Stimulated activated CD4-positive, alpha-beta T cell treated with anti-CD3 and anti-CD28 coated beads, Interleukin-2, amount 100 ng/mL, for 48 hours (primary cell): ENCODE data around the gene MFRP.

Source experiments
- DNase-seq, 2 donors: peaks; one replicate each; pipeline ENCODE4 v3.0.0-alpha.2; 2020

Gene MFRP

DNA sequence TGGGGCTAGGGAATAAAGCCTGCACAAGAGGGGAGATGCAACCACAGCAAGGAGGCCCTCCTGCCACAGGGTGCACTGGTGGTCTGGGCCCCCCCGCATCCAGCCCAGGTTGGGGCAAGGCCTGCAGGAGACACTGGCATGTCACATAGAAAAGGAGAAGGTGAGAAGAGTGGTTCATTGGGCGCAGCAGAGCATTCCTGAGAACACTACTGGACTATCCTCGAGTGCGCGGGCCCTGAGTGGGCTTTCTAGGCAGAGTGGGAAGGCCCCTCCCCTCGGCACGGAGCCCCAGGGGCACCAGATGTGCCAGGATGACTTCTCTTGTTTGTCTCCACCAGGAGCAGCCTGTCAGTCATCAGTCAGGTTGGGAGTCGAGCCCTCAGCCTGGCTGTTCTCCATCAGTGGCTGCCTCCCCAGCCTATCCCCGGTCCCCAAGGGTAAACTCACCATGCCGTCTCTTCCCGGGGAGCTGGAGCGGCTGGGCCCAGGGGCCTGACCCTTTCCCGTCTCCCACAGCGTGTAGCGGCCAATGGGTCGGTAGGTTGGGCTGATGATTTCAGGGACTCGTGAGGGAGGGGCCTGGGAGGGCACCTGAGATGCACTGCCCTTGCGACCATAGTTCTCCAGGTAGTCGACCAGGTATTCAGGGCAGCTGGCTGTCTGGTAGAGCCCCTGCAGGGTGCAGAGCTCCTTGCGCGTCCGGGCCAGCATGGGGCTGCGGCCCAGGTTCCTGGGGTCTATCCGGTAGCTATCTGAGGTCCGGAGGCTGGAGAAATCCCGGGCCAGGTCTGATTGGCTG lies 26.0 kb upstream of the MFRP start:
- no peak for DNase-seq

DNA sequence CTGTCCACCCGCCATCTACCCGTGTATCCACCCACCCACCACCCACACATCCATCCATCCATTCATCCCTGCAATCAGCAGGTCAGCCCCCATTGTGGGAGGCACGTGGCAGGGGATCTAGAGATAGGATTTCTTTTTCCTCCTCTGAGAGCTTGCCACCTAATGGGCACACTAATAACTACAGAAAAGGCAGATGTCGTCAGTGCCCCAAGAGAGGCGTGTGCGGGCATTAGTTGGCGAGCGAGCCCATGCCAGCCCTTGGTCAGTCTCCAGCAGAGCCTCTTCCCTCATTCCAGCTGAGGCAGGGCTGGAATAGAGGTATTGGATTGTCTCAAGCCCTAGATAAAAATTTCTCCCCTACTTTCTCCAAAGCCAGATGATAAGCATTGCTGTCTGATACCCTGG lies 25.3 kb upstream of the MFRP start:
- no peak for DNase-seq

DNA sequence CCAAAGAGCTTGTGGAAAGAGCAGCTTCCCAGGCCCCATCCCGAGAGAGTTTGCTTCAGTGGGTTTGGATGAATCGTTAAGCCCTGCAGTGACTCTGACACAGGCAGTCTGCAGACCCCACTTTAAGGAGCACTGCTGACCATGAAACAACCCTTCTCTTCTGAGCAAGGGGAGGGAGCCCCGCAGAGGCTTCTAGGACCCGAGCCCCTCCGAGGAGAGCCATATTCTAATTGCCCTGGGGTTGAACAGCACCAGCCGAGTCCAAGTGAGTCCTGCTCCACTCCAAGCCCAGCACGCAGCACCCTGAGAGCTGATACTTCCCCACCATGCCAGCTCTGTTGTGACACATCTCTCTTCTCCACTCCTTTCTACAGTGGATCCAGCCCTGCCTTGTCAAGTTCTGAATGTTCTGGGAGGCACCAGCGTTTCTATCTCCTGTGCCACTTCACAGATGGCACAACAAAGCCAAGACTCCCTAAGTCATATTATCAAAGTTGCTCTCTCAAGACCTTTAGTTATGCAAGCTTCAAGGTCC lies 24.6 kb upstream of the MFRP start:
- no peak for DNase-seq

DNA sequence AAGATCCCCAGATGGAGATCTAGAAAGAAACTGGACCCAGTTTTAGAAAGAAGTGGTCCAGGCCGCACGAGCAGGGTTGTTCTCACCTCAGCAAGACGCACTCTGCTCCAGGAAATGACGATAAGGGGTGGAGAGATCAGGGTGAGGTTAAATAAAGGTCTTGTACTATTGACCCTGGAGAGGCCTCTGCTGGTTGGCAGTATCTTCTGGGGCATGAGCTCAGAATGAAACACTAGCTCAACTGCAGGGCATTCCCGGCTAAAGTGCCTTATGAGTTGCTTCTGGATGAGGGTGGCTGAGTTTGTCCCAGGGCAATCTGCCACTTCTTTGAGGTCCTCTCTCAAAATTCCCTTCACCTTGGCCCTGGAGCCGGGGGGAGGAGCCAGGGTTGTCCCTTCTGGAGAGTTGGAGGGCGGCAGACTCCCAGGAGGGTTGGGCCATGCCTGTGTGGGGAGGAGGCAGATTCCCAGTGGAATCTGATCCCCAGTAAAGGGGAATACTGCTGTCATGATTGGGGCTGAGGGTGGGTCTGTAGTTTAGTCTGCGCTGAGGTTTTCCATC lies 24.1 kb upstream of the MFRP start:
- no peak for DNase-seq

DNA sequence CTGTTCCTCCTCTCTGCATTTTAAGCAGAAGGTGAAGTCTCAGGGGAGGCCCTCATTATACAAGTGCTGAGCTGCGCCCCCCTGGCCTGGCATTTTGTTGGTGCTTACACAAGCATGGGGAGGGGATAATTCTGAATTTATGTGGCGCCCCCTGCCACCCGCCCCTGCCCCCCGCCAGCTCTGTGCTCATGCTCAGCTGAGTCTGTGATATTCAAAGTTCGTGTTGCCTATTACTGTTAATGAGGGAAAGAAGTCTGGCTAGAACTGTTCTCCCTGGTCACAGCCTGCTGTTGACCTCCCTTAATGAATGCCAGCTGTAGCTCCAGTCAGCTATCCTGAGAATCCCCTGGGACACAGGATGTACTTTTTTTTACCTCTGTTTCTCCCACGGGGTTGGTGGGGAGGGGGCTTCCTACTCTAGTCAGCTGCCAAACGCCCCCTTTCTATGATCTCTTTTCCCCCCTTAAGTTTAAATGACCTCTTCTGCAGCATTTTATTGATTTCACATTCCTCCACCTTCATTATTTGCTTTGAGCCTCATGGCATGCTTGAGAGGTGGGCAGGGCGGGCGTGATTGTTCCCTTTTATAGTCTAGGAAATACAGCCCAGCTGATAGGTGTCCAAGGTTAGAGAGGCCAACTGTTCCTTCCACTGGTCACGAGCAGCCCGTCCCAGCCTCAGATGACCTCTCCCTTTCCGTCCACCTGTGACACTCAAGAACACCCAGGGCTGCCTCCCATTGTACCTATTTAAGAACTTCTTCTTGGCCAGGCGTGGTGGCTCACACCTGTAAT lies 22.8 kb upstream of the MFRP start:
- DNase-seq, result no peak

DNA sequence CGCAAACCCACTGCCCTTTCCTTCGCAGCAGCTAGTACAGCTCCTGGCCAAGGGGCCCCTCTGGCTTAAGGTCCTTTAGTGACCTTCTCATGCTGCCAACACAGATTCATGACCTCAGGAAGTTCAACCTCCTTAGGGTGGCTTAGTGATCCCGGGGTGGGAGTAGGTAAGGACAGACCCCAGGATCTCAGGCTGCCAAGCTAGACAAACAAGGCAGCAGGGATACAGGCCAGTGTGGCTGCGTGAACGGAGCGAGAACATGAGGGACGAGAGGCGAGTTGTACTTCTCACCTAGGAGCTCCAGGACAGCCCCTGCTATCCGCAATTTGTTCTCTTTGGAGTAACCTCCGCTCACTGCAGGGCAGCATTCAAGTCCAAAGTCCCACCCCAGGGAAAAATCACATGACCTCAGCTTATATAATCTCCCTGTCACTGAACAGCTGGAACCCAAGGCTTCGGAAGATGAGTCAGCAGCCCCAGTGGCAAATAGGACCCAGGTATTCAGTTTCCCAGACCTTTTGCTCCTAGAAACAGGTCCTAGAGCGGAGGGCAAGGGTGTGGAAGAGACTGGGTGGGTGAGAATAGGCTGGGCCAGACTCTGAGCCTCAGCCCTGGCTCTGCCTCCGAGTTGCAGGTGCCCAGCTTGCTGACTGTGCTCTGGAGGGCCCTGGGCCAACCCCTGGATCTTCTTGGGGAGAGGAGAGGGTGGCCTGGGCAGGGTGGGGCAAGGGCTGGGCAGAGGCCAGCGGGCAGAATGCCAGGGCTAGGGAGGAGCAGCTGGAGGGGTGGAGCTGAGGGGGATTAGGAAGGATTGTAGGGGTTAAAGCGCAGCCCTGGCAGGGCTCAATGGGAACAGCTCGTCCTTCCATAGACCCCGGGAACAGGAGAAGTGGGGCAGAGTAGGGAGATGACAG lies 21.9 kb upstream of the MFRP start:
- no peak for DNase-seq

DNA sequence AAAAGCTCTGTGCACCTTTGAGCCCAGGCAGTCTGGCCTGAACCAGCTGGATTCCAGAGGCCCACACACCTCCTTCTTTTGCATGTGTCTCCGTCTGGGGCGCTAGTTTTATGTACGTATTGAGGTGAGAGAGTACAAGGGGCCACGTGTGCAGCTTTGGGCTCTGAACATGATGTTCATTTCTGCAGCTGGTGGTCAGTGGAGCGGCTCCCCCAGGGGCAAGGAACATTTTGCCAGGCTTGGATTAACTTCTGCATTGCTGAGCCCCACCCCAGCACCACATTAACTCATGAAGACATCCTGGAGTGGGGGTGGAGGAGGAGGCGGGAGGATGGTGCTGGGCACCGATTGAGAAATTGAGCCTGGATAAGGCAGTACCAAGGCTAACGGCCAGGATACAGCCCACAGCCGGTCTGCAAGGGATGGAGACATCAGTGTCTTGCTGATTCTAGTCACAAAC lies 21.2 kb upstream of the MFRP start:
- no peak for DNase-seq

DNA sequence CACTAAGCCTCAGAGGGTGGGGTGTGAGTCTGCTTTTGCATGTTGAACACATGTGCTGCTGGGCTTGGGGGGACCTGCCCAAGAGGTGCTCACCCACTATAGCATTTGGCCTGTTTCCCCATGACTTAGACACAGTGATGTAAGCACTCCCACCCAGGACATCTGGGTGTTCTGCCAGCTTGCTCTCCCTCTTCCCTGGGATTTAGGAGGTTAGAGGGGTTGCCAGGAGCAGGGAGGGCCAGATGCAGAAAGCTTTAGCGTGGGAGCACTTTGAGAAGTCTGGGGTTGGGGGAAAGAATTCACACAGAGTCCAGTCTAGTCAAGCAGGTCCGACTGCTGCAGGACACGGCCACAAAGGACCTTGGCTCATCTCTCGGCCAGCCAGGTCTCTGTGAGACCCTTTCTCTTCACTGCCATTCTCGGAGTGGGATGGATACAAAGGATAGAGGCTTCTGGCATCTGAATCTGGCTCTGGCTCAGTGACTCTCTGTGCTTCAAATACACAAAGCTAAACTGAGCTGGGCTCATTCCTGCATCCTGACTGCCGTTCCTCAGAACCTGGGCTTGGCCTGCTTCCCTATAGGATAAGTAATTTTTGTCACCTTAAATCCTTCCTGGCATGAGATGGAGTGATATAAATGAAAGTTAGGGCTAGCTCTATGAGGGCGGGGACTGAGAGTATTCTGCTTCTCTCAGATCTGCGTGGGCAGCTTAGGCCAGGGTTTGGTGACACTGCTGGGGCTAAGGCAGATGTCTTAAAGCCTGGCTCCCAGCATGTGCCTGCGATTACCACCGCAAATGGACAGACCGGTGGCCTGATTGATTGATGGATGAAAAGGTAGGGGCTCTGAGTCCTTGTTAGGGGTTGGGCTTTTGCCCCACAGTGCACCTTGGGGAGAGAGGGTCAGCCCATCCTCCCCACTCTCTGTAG lies 20.4 kb upstream of the MFRP start:
- DNase-seq, result no peak

DNA sequence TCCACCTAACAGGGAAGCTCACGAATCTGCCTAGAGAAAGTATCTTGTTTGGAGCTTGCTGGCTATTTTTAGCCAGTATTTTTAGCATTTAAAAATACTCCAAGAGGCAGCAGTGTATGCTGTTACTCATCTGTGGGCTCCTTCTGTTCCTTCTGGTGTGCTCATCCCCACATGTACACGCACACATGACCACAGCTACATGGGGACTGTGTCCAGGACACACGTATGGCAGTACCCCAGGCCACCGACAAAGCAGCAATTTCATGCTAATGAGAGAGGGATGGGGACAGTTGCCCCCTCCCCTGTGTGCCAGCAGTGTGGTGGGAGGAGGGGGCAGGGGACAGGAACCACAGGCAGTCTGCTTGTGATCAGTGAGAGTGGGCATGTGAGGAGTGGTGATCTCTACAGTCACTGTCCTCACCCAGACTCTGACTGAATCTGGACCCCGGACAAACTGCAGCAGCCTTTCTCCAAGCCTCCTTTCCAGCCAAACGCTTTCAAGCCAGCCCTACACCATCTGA lies 18.6 kb upstream of the MFRP start:
- no peak for DNase-seq

DNA sequence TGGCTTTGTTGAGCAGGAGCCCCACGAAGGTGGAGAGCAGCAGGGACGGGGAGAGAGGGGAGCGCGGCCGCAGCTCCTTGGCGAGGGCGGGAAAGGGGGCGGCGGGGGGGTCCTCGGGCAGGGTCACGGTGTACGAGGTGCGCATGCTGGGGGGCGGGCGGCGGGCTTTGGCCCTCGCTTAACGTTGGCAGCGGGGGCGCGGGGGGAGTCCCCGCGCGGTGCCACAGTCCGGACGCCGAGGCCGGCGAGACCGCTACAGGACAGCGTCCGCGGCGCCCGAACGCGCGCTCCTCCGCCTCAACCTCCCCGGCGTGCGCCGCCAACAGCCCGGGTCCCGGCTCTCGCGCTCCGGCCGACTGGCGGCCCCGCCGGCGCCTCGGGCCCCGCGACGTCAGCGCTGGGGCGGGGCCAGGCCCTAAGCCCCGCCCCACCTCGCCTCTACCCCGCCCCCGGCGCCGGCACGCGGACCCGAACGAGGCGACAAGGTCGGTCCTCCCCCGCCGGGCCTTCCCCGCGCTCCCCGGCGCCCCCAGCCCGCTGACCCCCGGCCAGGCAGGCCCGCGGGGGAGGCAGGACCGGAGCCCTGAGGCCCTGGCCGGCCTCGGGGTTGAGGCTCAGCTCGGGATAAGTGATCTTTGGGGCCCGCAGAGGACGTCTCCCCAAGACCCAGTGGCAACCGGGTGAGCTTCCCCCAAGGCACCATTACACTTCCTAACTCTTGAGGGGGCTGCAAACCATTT lies 17.5 kb upstream of the MFRP start:
- peak; percentile 34 to 62 for DNase-seq

DNA sequence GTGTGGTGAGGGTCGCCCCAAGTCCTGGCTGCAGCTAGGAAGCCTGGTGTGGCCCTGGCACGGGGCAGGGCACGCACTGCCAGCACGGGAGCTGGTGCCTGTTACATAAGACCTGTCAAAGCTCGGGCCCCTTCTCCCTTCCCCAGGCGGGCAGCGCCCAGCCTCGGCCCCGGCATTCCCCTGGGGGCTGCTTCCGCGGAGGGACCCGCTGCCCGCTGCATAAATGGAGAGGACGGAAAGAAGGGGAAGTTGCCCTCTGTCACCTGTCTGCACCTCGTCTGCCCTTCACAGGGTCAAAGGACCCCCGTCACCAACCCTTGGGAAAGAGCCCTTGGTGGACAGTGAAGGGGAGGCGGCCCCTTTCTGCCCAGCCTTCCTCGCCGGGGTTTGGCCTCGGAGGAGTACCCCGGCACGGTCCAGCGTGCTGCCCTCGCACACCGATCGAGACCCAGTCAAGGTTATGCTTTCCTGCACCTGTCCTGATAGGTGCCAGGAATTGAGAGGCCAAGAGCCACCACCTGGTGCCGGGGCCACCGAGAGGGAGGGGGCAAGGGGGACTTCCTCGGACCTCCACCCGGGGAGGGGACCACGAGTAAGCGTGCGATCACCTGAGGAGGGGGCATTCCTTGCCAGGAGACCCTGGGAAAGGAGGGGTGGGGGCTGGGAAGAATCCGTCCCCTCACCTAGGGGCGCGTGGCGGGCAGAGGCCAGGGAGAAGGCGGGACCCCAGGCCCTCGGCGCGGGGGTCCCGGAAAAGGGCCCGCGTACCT lies 16.8 kb upstream of the MFRP start:
- no peak for DNase-seq

DNA sequence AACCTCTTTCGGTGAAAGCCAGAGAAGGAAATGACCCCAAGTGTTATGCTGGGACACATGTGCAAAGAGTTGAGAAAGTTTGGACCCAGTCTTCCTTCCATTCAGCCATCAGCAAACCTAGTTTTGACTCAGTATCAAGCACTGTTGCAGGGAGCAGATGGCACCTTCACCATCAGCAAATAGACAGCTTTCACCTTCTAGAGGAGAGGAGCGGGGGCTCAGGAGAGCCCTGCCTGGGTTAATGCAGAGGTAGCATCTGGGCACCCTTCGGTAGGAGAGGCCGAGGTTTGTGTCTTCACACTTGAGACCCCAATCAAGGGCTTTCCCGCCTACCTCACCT lies 16.2 kb upstream of the MFRP start:
- DNase-seq, result no peak

DNA sequence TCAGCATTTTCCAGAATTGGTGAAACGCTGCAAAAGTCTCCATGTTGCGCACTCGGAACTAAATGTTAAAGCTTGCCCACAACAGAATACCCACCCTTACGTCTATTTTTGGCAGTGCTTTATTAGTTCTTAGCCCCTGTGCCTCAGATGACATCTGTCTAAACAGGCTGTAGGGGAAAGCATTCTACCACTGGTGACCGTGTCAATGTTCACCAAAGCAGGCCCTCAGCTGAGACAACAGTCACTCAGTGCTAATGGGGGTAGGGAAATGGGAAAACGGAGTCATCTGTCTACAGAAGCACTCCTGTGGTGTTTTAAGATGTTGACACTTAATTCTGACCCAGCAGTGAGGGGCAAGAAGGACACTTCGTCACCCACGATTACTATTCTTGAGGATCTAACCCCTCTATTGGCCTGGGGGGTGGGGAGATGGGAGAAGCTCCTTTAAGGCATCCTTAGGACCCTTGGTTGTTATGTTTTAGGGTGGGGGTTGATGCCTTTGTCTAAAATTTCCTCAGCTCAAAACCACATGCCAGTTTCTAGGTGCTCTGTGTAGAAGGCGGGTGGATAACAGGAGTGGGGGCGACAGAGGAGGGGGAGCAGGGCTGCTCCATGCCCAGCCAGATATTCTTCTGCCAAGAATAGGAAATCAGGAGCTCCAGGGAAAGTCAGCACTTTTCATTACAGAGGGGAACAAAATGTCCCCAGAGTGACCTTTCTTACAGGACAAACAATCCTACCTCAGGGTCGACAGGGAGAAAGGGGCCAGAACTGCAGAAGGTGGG lies 15.6 kb upstream of the MFRP start:
- no peak for DNase-seq

DNA sequence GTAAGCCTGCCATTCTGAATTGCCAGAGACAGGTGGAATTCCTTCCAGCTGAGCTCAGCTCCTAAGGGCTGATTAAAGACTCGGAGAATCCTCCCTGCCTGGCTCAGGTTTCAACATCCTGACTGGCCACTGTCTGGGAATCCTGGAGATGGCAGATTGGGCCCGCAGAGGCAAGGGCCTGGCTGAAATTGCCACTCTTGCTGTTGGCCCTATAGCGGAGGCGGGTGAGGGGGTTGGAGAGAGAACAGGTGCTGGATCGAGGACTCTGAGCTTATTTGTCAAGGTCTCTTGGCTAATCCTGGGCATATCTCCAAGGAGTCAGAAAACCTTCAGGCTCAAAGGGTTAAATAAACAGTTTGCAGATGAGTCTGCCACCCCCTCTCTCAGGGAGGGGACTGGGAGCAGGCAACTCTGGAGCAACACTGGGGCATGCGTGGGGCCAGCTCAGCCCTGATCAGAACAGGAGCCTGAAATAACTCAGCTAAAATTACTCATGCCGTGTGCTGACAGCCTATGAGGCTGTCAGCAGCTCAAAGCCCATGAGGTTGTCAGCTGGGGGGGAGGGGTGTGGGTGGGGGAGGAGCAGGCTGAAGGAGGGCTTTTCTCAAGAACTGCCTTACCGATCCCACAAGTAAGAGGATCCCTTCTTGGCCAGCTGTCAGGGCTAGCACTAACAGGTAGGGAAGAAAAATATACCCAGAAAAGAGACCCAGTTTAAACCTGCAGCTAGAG lies 14.7 kb upstream of the MFRP start:
- peak; percentile 44 to 49 for DNase-seq

DNA sequence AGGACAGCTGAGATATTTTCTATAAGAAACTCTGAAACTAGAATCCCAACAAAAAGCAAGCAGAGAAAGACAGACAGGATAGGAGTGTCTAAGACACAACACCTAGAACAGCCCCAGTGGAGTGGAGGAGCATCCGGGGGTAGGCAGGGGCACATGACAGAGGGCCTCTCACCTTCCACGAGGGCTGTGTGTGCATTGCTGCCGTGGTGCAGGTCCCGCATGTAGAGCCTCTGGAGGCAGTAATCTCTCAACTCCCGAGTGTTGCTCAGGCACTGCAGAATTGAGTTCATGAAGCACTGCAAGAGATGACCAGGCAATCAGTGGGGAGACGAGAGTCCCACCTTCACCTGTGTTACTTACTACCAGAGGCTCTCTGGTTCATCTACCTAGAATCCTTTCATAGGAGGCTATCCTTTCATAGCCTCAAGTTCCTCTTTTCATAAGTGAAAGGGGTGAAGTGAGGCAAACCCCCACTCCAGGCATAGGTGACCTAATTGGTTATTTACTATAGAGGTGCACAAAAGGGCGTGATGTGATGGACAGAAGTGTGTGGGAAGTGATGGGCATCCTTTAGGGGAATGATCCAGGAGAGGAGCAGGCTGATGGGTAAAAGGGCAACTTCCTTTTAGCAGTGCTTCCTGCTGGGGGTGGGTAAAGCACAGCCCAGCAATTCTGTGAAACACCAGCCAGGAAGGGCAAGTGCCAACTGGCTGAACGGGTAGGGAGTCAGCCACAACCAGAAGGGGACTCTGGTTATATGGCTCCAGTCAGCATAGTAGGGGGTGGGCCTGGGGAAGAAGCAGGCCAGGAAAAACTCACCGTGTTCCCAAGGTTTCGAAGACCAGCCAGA lies 13.1 kb upstream of the MFRP start:
- no peak for DNase-seq

DNA sequence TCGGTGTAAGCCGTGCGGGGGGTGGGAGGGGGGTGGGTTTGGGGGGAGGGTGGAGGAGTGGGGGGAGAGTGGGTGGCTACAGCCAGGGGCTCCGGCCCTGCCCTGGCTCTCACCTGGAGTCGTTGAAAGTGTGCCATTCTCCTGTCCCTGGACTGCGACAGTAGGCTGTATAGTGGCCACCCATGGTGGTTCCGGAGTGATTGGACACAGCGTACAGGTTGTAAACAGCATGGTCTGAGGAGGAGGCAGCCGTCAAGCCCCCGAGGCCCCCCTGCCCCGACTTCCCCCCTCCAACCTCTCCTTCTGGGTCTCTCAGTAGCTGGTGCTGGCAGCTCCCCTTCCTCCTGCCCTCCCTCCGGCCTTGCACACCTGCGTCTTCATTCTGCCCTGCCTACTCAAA lies 10.6 kb upstream of the MFRP start:
- no peak for DNase-seq

DNA sequence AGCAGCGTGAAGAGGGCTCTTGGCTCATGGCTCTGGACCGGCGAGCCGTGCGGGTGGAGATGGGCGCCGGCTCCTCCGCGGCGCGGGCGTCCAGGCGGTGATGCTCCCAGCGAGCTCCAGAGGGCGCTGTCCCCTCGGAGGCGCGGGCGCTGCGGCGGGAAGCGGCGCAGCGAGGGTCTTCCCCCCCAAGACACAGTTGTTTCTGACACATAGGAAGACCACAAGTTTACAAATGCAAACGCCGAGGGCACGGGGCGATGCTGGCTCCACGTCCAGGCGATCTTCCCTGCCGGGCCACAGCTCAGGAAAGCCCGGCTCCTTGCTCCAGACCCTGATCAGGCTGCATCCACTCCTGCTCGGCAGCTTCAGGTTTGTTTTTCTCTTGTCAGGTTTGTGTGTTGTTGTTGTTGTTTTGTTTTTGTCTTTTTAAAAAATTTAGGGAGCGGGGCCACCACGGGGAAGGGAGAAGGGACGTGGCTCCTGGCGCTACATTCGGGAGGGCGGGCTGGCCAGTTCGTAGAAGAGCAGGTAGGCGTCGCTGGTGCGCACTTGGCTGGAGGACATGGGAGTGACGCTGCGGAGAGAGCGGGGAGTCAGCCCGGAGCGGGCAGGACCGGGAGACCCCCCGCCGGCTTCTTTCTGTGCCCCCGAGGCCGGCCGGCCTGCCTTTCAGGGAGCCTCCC lies 10.0 kb upstream of the MFRP start:
- peak; percentile 63 to 75 for DNase-seq
